ENCODE results near the gene STK17B.

Gene STK17B

GRCh38 chr2:196101325-196101991 is 69.9 kb downstream of the STK17B start:
- DNase-seq, result no peak
- no peak overlapping the region for H2AFZ ChIP-seq (ENCODE audit: low read depth, low read length)
- H3K9me3 ChIP-seq (ENCODE audit: insufficient read depth, low read length, severe bottlenecking), result no peaks in the 10 kb centered on the region
- no peak for TF ChIP-seq CTCF (IDR thresholded peaks at IDR 0.05; ENCODE audit: borderline replicate concordance, extremely low read depth, low read length, poor library complexity, severe bottlenecking)
- no peak for TF ChIP-seq EZH2 (IDR thresholded peaks at IDR 0.05; ENCODE audit: borderline replicate concordance, low read depth, low read length, severe bottlenecking)
- peak; percentile 49; the same call in 2 of the 3 replicates for ATAC-seq (ENCODE audit: insufficient read depth, low read depth)
- H3K4me2 ChIP-seq (ENCODE audit: insufficient read depth, low read length), result no peak overlapping the region
- H3K27ac ChIP-seq (ENCODE audit: low read length), result no peak overlapping the region
- H3K4me3 ChIP-seq (ENCODE audit: low read depth in 1 of 2, low read length in 2 of 2), result no peak overlapping the region
- no peaks in the 10 kb centered on the region for H3K79me2 ChIP-seq (ENCODE audit: insufficient read depth, low read length)
- H3K4me1 ChIP-seq (ENCODE audit: insufficient read depth, low read length), result no peaks in the 10 kb centered on the region
- H3K9ac ChIP-seq (ENCODE audit: low read depth, low read length), result no peak overlapping the region
- no peaks in the 10 kb centered on the region for H4K20me1 ChIP-seq (ENCODE audit: insufficient read depth, low read length)
- H3K27me3 ChIP-seq (ENCODE audit: insufficient read depth, low read length, poor library complexity), result no peaks in the 10 kb centered on the region
- no peaks in the 10 kb centered on the region for H3K36me3 ChIP-seq (ENCODE audit: insufficient read depth, low read length)

- Histone ChIP-seq H3K79me2 (ENCODE audit: insufficient read depth, low read length) (no peaks in the 10 kb centered on the region), H3K27me3 (ENCODE audit: insufficient read depth, low read length, poor library complexity) (no peaks in the 10 kb centered on the region), H3K4me2 (ENCODE audit: insufficient read depth, low read length) (no peak overlapping the region), H2AFZ (ENCODE audit: low read depth, low read length) (no peak overlapping the region), H3K9ac (ENCODE audit: low read depth, low read length) (no peak overlapping the region), H3K4me3 (ENCODE audit: low read depth in 1 of 2, low read length in 2 of 2) (no peak overlapping the region), H3K36me3 (ENCODE audit: insufficient read depth, low read length) (no peaks in the 10 kb centered on the region), H3K9me3 (ENCODE audit: insufficient read depth, low read length, severe bottlenecking) (no peaks in the 10 kb centered on the region), H3K27ac (ENCODE audit: low read length) (no peak overlapping the region), H4K20me1 (ENCODE audit: insufficient read depth, low read length) (no peaks in the 10 kb centered on the region), H3K4me1 (ENCODE audit: insufficient read depth, low read length) (no peaks in the 10 kb centered on the region)
- ATAC-seq (ENCODE audit: insufficient read depth, low read depth) (no peak), DNase-seq (no peak)
- TF ChIP-seq EZH2 (IDR thresholded peaks at IDR 0.05; ENCODE audit: borderline replicate concordance, low read depth, low read length, severe bottlenecking) (no peak), CTCF (IDR thresholded peaks at IDR 0.05; ENCODE audit: borderline replicate concordance, extremely low read depth, low read length, poor library complexity, severe bottlenecking) (no peak)
Measured at GRCh38 chr2:196099916-196100315, 71.5 kb downstream of the STK17B start.

- no peak for TF ChIP-seq EZH2 (IDR thresholded peaks at IDR 0.05; ENCODE audit: borderline replicate concordance, low read depth, low read length, severe bottlenecking)
- no peak for TF ChIP-seq CTCF (IDR thresholded peaks at IDR 0.05; ENCODE audit: borderline replicate concordance, extremely low read depth, low read length, poor library complexity, severe bottlenecking)
- no peaks in the 10 kb centered on the region for H3K36me3 ChIP-seq (ENCODE audit: insufficient read depth, low read length)
- ATAC-seq (ENCODE audit: insufficient read depth, low read depth), result no peak
- H3K27me3 ChIP-seq (ENCODE audit: insufficient read depth, low read length, poor library complexity), result no peaks in the 10 kb centered on the region
- H3K27ac ChIP-seq (ENCODE audit: low read length), result no peak overlapping the region
- H3K79me2 ChIP-seq (ENCODE audit: insufficient read depth, low read length), result no peaks in the 10 kb centered on the region
- no peak overlapping the region for H3K4me3 ChIP-seq (ENCODE audit: low read depth in 1 of 2, low read length in 2 of 2)
- no peak for DNase-seq
- no peaks in the 10 kb centered on the region for H3K9me3 ChIP-seq (ENCODE audit: insufficient read depth, low read length, severe bottlenecking)
- no peak overlapping the region for H2AFZ ChIP-seq (ENCODE audit: low read depth, low read length)
- H4K20me1 ChIP-seq (ENCODE audit: insufficient read depth, low read length), result no peaks in the 10 kb centered on the region
- H3K4me1 ChIP-seq (ENCODE audit: insufficient read depth, low read length), result no peaks in the 10 kb centered on the region
- H3K4me2 ChIP-seq (ENCODE audit: insufficient read depth, low read length), result no peak overlapping the region
- no peak overlapping the region for H3K9ac ChIP-seq (ENCODE audit: low read depth, low read length)
Measured at GRCh38 chr2:196097864-196098660, 73.3 kb downstream of the STK17B start.
